Naive thymus-derived CD4-positive, alpha-beta T cell (primary cell): ENCODE measurements around the gene PITPNM1. TPM values are rescaled to one million over a fixed set of nuclear protein-coding genes. Genes with fewer than 3 reads are reported as not detected.

Experiments
- ATAC-seq: fragments of 150-1000 bp; cut with Tn5 transposase; 2 replicates; pipeline ENCODE4 v1.10.0; 2021; ENCODE audit warnings: mild to moderate bottlenecking, moderate library complexity
- CTCF ChIA-PET: fragments of 350-600 bp; sonication (Branson Sonifier 250); formaldehyde crosslinking; loops from one replicate; lab custom pipeline; 2021; ENCODE audit warnings: antibody characterized with exemption; lab: Charles Lee
- POLR2A ChIA-PET: fragments of 350-600 bp; sonication (Branson Sonifier 250); formaldehyde crosslinking; loops from one replicate; lab custom pipeline; 2021; ENCODE audit warnings: antibody characterized with exemption, inconsistent platforms; lab: Charles Lee
- DNase-seq, 9 donors: peaks; one replicate each; pipeline versions ENCODE4 v3.0.0 to v3.0.0-alpha.2; 2020 to 2022; ENCODE audit warnings: mixed read lengths in 1 of 9
- H3K27ac ChIP-seq: one replicate; pipeline ENCODE4 v1.7.0; 2013; ENCODE audit warnings: mild to moderate bottlenecking, low read depth, low read length, moderate library complexity
- H3K27me3 ChIP-seq, 2 donors: one replicate each; pipeline ENCODE4 v1.7.0; 2013; ENCODE audit warnings: low read length in 2 of 2, mild to moderate bottlenecking in 2 of 2, moderate library complexity in 2 of 2; ENCODE audit not compliant: control insufficient read depth in 2 of 2, insufficient read depth in 2 of 2
- H3K36me3 ChIP-seq, 3 experiments: 1 replicate in 2 of 3; 2 replicates in 1 of 3; pipeline ENCODE4 v1.7.0; 2013; ENCODE audit warnings: low read length in 3 of 3, mild to moderate bottlenecking in 3 of 3, moderate library complexity in 1 of 3; ENCODE audit not compliant: insufficient read depth in 3 of 3, control insufficient read depth in 2 of 3
- H3K4me1 ChIP-seq, 2 donors: one replicate each; pipeline ENCODE4 v1.7.0; 2013; ENCODE audit warnings: low read length in 2 of 2, mild to moderate bottlenecking in 2 of 2, moderate library complexity in 1 of 2; ENCODE audit not compliant: control insufficient read depth in 2 of 2, insufficient read depth in 2 of 2
- H3K4me3 ChIP-seq: 2 replicates; pipeline ENCODE4 v1.7.0; 2013; ENCODE audit warnings: mild to moderate bottlenecking, low read length
- H3K9me3 ChIP-seq, 3 experiments: 1 replicate in 2 of 3; 2 replicates in 1 of 3; pipeline ENCODE4 v1.7.0; 2013; ENCODE audit warnings: low read length in 3 of 3; ENCODE audit not compliant: control insufficient read depth in 2 of 3
- H3K27ac Mint-ChIP-seq, 9 donors: one replicate each; pipeline ENCODE4 v1.8.0; 2020 to 2022; ENCODE audit warnings: mixed read lengths in 9 of 9, mild to moderate bottlenecking in 8 of 9, moderate library complexity in 5 of 9, inconsistent platforms in 2 of 9
- H3K27me3 Mint-ChIP-seq, 5 donors: one replicate each; pipeline ENCODE4 v1.8.0; 2021 to 2022; ENCODE audit warnings: mixed read lengths in 5 of 5, mild to moderate bottlenecking in 1 of 5
- H3K36me3 Mint-ChIP-seq, 5 donors: one replicate each; pipeline ENCODE4 v1.8.0; 2020 to 2022; ENCODE audit warnings: mixed read lengths in 5 of 5, mild to moderate bottlenecking in 3 of 5, inconsistent platforms in 1 of 5
- H3K4me1 Mint-ChIP-seq, 7 donors: one replicate each; pipeline ENCODE4 v1.8.0; 2020 to 2022; ENCODE audit warnings: mixed read lengths in 7 of 7, mild to moderate bottlenecking in 3 of 7, inconsistent platforms in 1 of 7
- H3K4me3 Mint-ChIP-seq, 10 donors: one replicate each; pipeline ENCODE4 v1.8.0; 2020 to 2022; ENCODE audit warnings: mild to moderate bottlenecking in 10 of 10, mixed read lengths in 10 of 10, moderate library complexity in 6 of 10, inconsistent platforms in 2 of 10
- H3K9me3 Mint-ChIP-seq, 11 donors: one replicate each; pipeline ENCODE4 v1.8.0; 2020 to 2022; ENCODE audit warnings: mixed read lengths in 11 of 11, mild to moderate bottlenecking in 4 of 11, inconsistent platforms in 1 of 11, moderate library complexity in 1 of 11
- intact Hi-C, 2 donors: fragments of 100-400 bp; cut with micrococcal nuclease; formaldehyde crosslinking; loops; one replicate each; pipeline ENCODE4 v1.15.1; 2023
- polyA plus RNA-seq, 2 donors: library from polyadenylated mRNA; unstranded; fragments of 300-500 nt; fragmentation: Illumina TruSeq; gene quantifications; one replicate each; pipeline ENCODE4 v1.2.3, GENCODE V29; 2021
- total RNA-seq, 6 experiments: library from RNA in 5 of 6; stranded (reverse) in 5 of 6; gene quantifications; 1 replicate in 5 of 6; 2 replicates in 1 of 6; pipeline ENCODE4 v1.2.3 and lab custom pipeline; 2021 to 2026

Gene PITPNM1
- total and polyA plus RNA-seq, 7 experiments from 2014 or later = 9.5 to 133 (median 92.4) TPM

GRCh38 chr11:67538823-67539505 lies 33.8 kb upstream of the PITPNM1 start:
- H3K27ac ChIP-seq = no peak overlapping the region
- intact Hi-C loops = no loop called here
- no peaks in the 10 kb centered on the region for H3K4me1 ChIP-seq
- H3K4me1 Mint-ChIP-seq = no peaks in the 10 kb centered on the region
- peaks cover 0 to 2% (median 2%) of the 10 kb centered on the region in 5 donors for H3K36me3 Mint-ChIP-seq
- H3K27me3 ChIP-seq = no peaks in the 10 kb centered on the region
- POLR2A ChIA-PET = no interaction called here
- H3K9me3 ChIP-seq = no peaks in the 10 kb centered on the region
- H3K9me3 Mint-ChIP-seq = peaks cover 0 to 17% (median 4%) of the 10 kb centered on the region in 11 donors
- H3K4me3 ChIP-seq = no peak overlapping the region
- CTCF ChIA-PET = no interaction called here
- no peak overlapping the region for H3K27ac Mint-ChIP-seq
- no peak for ATAC-seq
- no peaks in the 10 kb centered on the region for H3K36me3 ChIP-seq
- H3K27me3 Mint-ChIP-seq = peaks cover 0 to 6% (median 4%) of the 10 kb centered on the region in 5 donors
- no peak overlapping the region for H3K4me3 Mint-ChIP-seq
- no peak for DNase-seq

- Histone ChIP-seq H3K27me3 (no peaks in the 10 kb centered on the region), H3K4me1 (no peaks in the 10 kb centered on the region), H3K9me3 (peaks cover 0 to 6% (median 0%) of the 10 kb centered on the region in 3 experiments), H3K36me3 (no peaks in the 10 kb centered on the region), H3K27ac (no peak overlapping the region), H3K4me3 (no peak overlapping the region)
- CTCF ChIA-PET = interaction anchor here (0.6 kb wide), 2 partner anchors 93 to 527 kb away, joined by 3 to 5 read pairs; no protein-coding TSS in a partner anchor
- Mint-ChIP-seq H3K36me3 (peaks cover 0 to 5% (median 2%) of the 10 kb centered on the region in 5 donors), H3K4me3 (no peak overlapping the region), H3K27me3 (peaks cover 0 to 9% (median 4%) of the 10 kb centered on the region in 5 donors), H3K4me1 (no peaks in the 10 kb centered on the region), H3K27ac (no peak overlapping the region), H3K9me3 (peaks cover 0 to 23% (median 8%) of the 10 kb centered on the region in 11 donors)
- DNase-seq (no peak), ATAC-seq (no peak)
- intact Hi-C loops = no loop called here
- POLR2A ChIA-PET = no interaction called here
Observed at GRCh38 chr11:67538306-67538705, 33.1 kb upstream of the PITPNM1 start.

GRCh38 chr11:67535561-67535960 lies 30.4 kb upstream of the PITPNM1 start:
- H3K4me3 ChIP-seq = no peak overlapping the region
- Mint-ChIP-seq H3K27ac (no peak overlapping the region), H3K4me3 (no peak overlapping the region), H3K4me1 (no peaks in the 10 kb centered on the region), H3K36me3 (peaks cover 0 to 5% (median 3%) of the 10 kb centered on the region in 5 donors), H3K27me3 (peaks cover 0 to 9% (median 4%) of the 10 kb centered on the region in 5 donors), H3K9me3 (peaks cover 0 to 29% (median 8%) of the 10 kb centered on the region in 11 donors)
- H3K36me3 ChIP-seq = no peaks in the 10 kb centered on the region
- DNase-seq (no peak), ATAC-seq (no peak)
- intact Hi-C loops = no loop called here
- H3K27ac ChIP-seq = no peak overlapping the region
- ChIA-PET POLR2A (no interaction called here), CTCF (no interaction called here)
- no peaks in the 10 kb centered on the region for H3K27me3 ChIP-seq
- no peaks in the 10 kb centered on the region for H3K4me1 ChIP-seq
- peaks cover 0 to 8% (median 0%) of the 10 kb centered on the region in 3 experiments for H3K9me3 ChIP-seq

- peaks cover 0 to 9% (median 4%) of the 10 kb centered on the region in 5 donors for H3K27me3 Mint-ChIP-seq
- no peak overlapping the region for H3K27ac Mint-ChIP-seq
- H3K4me3 Mint-ChIP-seq = no peak overlapping the region
Observed at GRCh38 chr11:67534070-67534679, 29.0 kb upstream of the PITPNM1 start.

GRCh38 chr11:67532889-67533288 lies 27.7 kb upstream of the PITPNM1 start:
- Histone ChIP-seq H3K4me1 (no peaks in the 10 kb centered on the region), H3K4me3 (no peak overlapping the region), H3K27ac (no peak overlapping the region), H3K9me3 (peaks cover 0 to 8% (median 0%) of the 10 kb centered on the region in 3 experiments), H3K36me3 (no peaks in the 10 kb centered on the region), H3K27me3 (no peaks in the 10 kb centered on the region)
- H3K36me3 Mint-ChIP-seq = peaks cover 0 to 5% (median 3%) of the 10 kb centered on the region in 5 donors
- H3K27me3 Mint-ChIP-seq = peaks cover 0 to 9% (median 4%) of the 10 kb centered on the region in 5 donors
- DNase-seq (no peak), ATAC-seq (no peak)
- H3K4me1 Mint-ChIP-seq = no peaks in the 10 kb centered on the region
- intact Hi-C loops = no loop called here
- H3K9me3 Mint-ChIP-seq = peaks cover 0 to 29% (median 8%) of the 10 kb centered on the region in 11 donors
- H3K27ac Mint-ChIP-seq = no peak overlapping the region
- ChIA-PET CTCF (interaction anchor here (0.7 kb wide), 1 partner anchor 98 kb away, joined by 3 read pairs; no protein-coding TSS in a partner anchor), POLR2A (no interaction called here)
- H3K4me3 Mint-ChIP-seq = no peak overlapping the region

More at GRCh38 chr11:67534070-67534679, 29.0 kb upstream of the PITPNM1 start:
- Histone ChIP-seq H3K27me3 (no peaks in the 10 kb centered on the region), H3K27ac (no peak overlapping the region), H3K9me3 (peaks cover 0 to 8% (median 0%) of the 10 kb centered on the region in 3 experiments), H3K4me3 (no peak overlapping the region), H3K4me1 (no peaks in the 10 kb centered on the region), H3K36me3 (no peaks in the 10 kb centered on the region)
- POLR2A ChIA-PET = interaction anchor here (0.7 kb wide), 1 partner anchor 138 kb away, joined by 3 read pairs; no protein-coding TSS in a partner anchor
- ATAC-seq (no peak), DNase-seq (no peak)
- Mint-ChIP-seq H3K36me3 (peaks cover 0 to 5% (median 3%) of the 10 kb centered on the region in 5 donors), H3K4me1 (no peaks in the 10 kb centered on the region), H3K9me3 (peaks cover 0 to 29% (median 8%) of the 10 kb centered on the region in 11 donors)
- intact Hi-C loops = no loop called here
- CTCF ChIA-PET = interaction anchor here (0.5 to 0.6 kb wide), 2 partner anchors 59 to 83 kb away, joined by 3 read pairs; no protein-coding TSS in a partner anchor

- peaks cover 0 to 5% (median 3%) of the 10 kb centered on the region in 5 donors for H3K36me3 Mint-ChIP-seq
- Histone ChIP-seq H3K9me3 (peaks cover 0 to 8% (median 0%) of the 10 kb centered on the region in 3 experiments), H3K36me3 (no peaks in the 10 kb centered on the region), H3K27ac (no peak overlapping the region), H3K4me1 (no peaks in the 10 kb centered on the region), H3K4me3 (no peak overlapping the region), H3K27me3 (no peaks in the 10 kb centered on the region)
- H3K4me1 Mint-ChIP-seq = no peaks in the 10 kb centered on the region
- no peak overlapping the region for H3K4me3 Mint-ChIP-seq
- ChIA-PET CTCF (interaction anchor here (1.0 kb wide), 1 partner anchor 1012 kb away, joined by 3 read pairs; no protein-coding TSS in a partner anchor), POLR2A (no interaction called here)
- H3K27me3 Mint-ChIP-seq = peaks cover 0 to 12% (median 9%) of the 10 kb centered on the region in 5 donors
- H3K9me3 Mint-ChIP-seq = peaks cover 0 to 21% (median 10%) of the 10 kb centered on the region in 11 donors
- DNase-seq (no peak), ATAC-seq (no peak)
- intact Hi-C loops = no loop called here
- no peak overlapping the region for H3K27ac Mint-ChIP-seq
Observed at GRCh38 chr11:67530282-67530592, 25.1 kb upstream of the PITPNM1 start.
